Esophagus squamous epithelium (tissue), 4 donors: ENCODE results near the gene FAM120B.

Source experiments
- POLR2A ChIP-seq, 4 donors: fragments of 450-650 bp; IDR thresholded peaks; one replicate each; pipeline ENCODE4 v1.6.1; 2017; ENCODE audit warnings: antibody characterized with exemption in 4 of 4, mild to moderate bottlenecking in 4 of 4, moderate library complexity in 3 of 4
- TF ChIP-seq, protein P1 (sequence below), 6 experiments: fragments of 450-650 bp in 4 of 6; fragments of 200-600 bp in 2 of 6; sonication (generic) in 2 of 6; IDR thresholded peaks; one replicate each; pipeline ENCODE4 v1.5.1; 2016 to 2019; ENCODE audit warnings: antibody characterized with exemption in 6 of 6, mild to moderate bottlenecking in 4 of 6, moderate library complexity in 4 of 6

DNA sequence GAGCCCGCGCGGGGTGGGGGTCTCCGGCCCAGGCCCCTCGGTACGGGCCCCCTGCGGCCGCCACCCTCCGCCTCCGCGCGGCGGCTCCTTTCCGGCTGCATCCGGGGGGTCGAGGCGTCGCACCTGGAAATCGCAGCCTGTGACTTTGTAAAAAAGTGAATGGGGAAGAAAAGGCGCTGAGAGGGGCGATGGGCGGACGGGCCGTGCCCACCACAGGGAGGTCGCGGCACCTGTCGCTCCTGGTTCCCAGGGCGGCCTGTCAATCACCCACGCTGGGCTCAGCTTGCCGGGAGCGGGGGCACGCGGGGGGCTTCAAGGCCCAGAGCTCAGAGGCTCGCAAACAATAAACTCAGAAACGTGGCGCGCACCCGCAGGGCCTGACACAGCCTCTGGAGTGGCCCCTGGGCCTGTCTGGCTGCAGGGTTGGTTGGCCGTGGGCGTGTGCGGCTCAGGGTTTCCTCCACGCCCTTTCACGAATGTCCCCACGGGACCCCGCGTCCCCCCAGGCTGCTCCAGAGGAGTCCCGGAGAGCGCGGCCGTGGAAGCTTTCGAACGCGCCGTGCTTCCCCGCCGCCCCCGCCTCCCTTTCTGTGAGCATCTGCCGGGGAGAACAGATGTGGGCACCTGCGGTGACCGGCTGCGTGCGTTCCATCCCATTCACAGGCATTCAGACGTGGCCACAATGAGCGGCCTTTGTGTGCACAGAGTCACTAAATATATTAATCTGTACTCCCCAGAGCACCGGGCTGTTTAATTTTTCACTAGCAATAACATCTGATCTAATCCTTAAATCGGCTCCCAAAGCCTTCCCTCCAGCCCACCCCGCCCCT is 9.6 kb upstream of the FAM120B start:
- TF ChIP-seq, protein P1, sequence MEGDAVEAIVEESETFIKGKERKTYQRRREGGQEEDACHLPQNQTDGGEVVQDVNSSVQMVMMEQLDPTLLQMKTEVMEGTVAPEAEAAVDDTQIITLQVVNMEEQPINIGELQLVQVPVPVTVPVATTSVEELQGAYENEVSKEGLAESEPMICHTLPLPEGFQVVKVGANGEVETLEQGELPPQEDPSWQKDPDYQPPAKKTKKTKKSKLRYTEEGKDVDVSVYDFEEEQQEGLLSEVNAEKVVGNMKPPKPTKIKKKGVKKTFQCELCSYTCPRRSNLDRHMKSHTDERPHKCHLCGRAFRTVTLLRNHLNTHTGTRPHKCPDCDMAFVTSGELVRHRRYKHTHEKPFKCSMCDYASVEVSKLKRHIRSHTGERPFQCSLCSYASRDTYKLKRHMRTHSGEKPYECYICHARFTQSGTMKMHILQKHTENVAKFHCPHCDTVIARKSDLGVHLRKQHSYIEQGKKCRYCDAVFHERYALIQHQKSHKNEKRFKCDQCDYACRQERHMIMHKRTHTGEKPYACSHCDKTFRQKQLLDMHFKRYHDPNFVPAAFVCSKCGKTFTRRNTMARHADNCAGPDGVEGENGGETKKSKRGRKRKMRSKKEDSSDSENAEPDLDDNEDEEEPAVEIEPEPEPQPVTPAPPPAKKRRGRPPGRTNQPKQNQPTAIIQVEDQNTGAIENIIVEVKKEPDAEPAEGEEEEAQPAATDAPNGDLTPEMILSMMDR (IDR thresholded peaks at IDR 0.05), result no peak
- no peak for TF ChIP-seq POLR2A (IDR thresholded peaks at IDR 0.05)
